Left lung (tissue), 10 donors: Measurements from ENCODE around the gene ANKRD18A. TPM values are rescaled to one million over a fixed set of nuclear protein-coding genes. Genes with fewer than 3 reads are reported as not detected.

Experiments used
- ATAC-seq: fragments of 200-7000 bp; cut with Tn5 transposase; one replicate; pipeline ENCODE4 v1.9.1; 2020; ENCODE audit warnings: moderate library complexity
- DNase-seq, 4 donors: peaks; one replicate each; pipeline ENCODE4 v3.0.0-alpha.2; 2013 to 2020
- H3K27ac ChIP-seq, 2 donors: fragments of 200-600 bp; sonication (generic) in 1 of 2; one replicate each; pipeline versions ENCODE4 v1.5.0 to v1.8.0; 2020 to 2021
- H3K27me3 ChIP-seq, 2 donors: fragments of 200-600 bp; sonication (generic) in 1 of 2; one replicate each; pipeline versions ENCODE4 v1.5.0 to v1.8.0; 2020 to 2021
- H3K36me3 ChIP-seq, 2 donors: fragments of 200-600 bp; sonication (generic) in 1 of 2; one replicate each; pipeline versions ENCODE4 v1.5.0 to v1.8.0; 2020 to 2021
- H3K4me1 ChIP-seq, 2 donors: fragments of 200-600 bp; one replicate each; pipeline ENCODE4 v1.8.0; 2021
- H3K4me3 ChIP-seq, 2 donors: fragments of 200-600 bp; sonication (generic) in 1 of 2; one replicate each; pipeline versions ENCODE4 v1.5.0 to v1.8.0; 2020 to 2021; ENCODE audit warnings: mild to moderate bottlenecking in 1 of 2
- H3K9me3 ChIP-seq, 2 donors: fragments of 200-600 bp; sonication (generic) in 1 of 2; one replicate each; pipeline versions ENCODE4 v1.5.0 to v1.8.0; 2020 to 2021
- CTCF ChIP-seq, 2 donors: fragments of 200-600 bp; sonication (generic) in 1 of 2; IDR thresholded peaks; one replicate each; pipeline versions ENCODE4 v1.5.0 to v1.8.0; 2021; ENCODE audit warnings: antibody characterized with exemption in 2 of 2
- intact Hi-C, 2 donors: fragments of 100-400 bp; cut with DNase I; formaldehyde crosslinking; loops; one replicate each; pipeline versions ENCODE4 v1.11.2 to v1.14.2; 2022
- polyA plus RNA-seq, 6 donors: library from polyadenylated mRNA; unstranded; fragments of 120-200 nt; gene quantifications; one replicate each; pipeline ENCODE4 v1.2.1, GENCODE V29; 2013; ENCODE audit not compliant: insufficient read length in 6 of 6
- total RNA-seq, 2 donors: library from RNA; stranded (reverse); fragmentation: NEBNext Ultra II Directional; extraction: Animal tissue kit (Norgen Biotek cat#: 25700); gene quantifications; one replicate each; pipeline ENCODE4 v1.2.1, GENCODE V29; 2021
- donor health status: DM: no; HTN: yes; CAD: no.
- donor health status: DM: no; HTN: no; CAD: no.

Gene ANKRD18A
- total and polyA plus RNA-seq, 8 donors, result 2.2 to 7.0 (median 3.3) TPM

- DNase-seq, result no peak
- TF ChIP-seq CTCF (IDR thresholded peaks at IDR 0.05), result no peak
- H3K27ac ChIP-seq, result no peak overlapping the region
- H3K36me3 ChIP-seq, result no peaks in the 10 kb centered on the region
- H3K4me1 ChIP-seq, result no peaks in the 10 kb centered on the region
- H3K4me3 ChIP-seq, result no peak overlapping the region
- peaks cover 0 to 9% of the 10 kb centered on the region in 2 donors for H3K27me3 ChIP-seq
- intact Hi-C loops, result no loop called here
- no peak for ATAC-seq
- H3K9me3 ChIP-seq, result no peaks in the 10 kb centered on the region
Observed at GRCh38 chr9:38649731-38650363, 29.5 kb upstream of the ANKRD18A start.

- Histone ChIP-seq H3K36me3 (no peaks in the 10 kb centered on the region), H3K27ac (no peak overlapping the region), H3K4me1 (no peaks in the 10 kb centered on the region), H3K27me3 (peaks cover 0 to 10% of the 10 kb centered on the region in 2 donors), H3K4me3 (no peak overlapping the region), H3K9me3 (no peaks in the 10 kb centered on the region)
- no peak for TF ChIP-seq CTCF (IDR thresholded peaks at IDR 0.05)
- DNase-seq (no peak), ATAC-seq (no peak)
- intact Hi-C loops, result no loop called here
Observed at GRCh38 chr9:38644601-38645000, 24.2 kb upstream of the ANKRD18A start.

GRCh38 chr9:38643815-38644173, 23.4 kb upstream of the ANKRD18A start:
- no peak for TF ChIP-seq CTCF (IDR thresholded peaks at IDR 0.05)
- H3K4me3 ChIP-seq, result no peak overlapping the region
- H3K9me3 ChIP-seq, result no peaks in the 10 kb centered on the region
- intact Hi-C loops, result no loop called here
- ATAC-seq (no peak), DNase-seq (no peak)
- no peaks in the 10 kb centered on the region for H3K36me3 ChIP-seq
- H3K27me3 ChIP-seq, result peaks cover 0 to 10% of the 10 kb centered on the region in 2 donors
- H3K27ac ChIP-seq, result no peak overlapping the region
- no peaks in the 10 kb centered on the region for H3K4me1 ChIP-seq

- H3K9me3 ChIP-seq, result no peaks in the 10 kb centered on the region
- DNase-seq (no peak), ATAC-seq (no peak)
- TF ChIP-seq CTCF (IDR thresholded peaks at IDR 0.05), result no peak
- H3K27ac ChIP-seq, result no peak overlapping the region
- intact Hi-C loops, result no loop called here
- no peaks in the 10 kb centered on the region for H3K36me3 ChIP-seq
- peaks cover 0 to 10% of the 10 kb centered on the region in 2 donors for H3K27me3 ChIP-seq
- H3K4me1 ChIP-seq, result no peaks in the 10 kb centered on the region
- H3K4me3 ChIP-seq, result no peak overlapping the region
Observed at GRCh38 chr9:38642951-38643814, 22.8 kb upstream of the ANKRD18A start.
